KMS-11 (cell line): ENCODE measurements around the gene GOLGA8O.
"Not testable (repeated sequence)": the region's sequence is repeated elsewhere in the genome, so short reads cannot be mapped to it uniquely, and the experiment has no call there.

Experiments used
- H2AFZ ChIP-seq: fragments of 200-600 bp; sonication (generic); 2 replicates; pipeline ENCODE4 v1.6.1; 2016; ENCODE audit warnings: antibody characterized with exemption, mixed run types, low read depth
- H3K27ac ChIP-seq: fragments of 200-600 bp; sonication (generic); 2 replicates; pipeline ENCODE4 v1.6.1; 2016; ENCODE audit warnings: mild to moderate bottlenecking, mixed run types
- H3K27me3 ChIP-seq: fragments of 200-600 bp; sonication (generic); 2 replicates; pipeline ENCODE4 v1.6.1; 2017; ENCODE audit warnings: mild to moderate bottlenecking, low read depth, mixed run types, moderate library complexity; ENCODE audit not compliant: insufficient read depth
- H3K36me3 ChIP-seq: fragments of 200-600 bp; sonication (generic); 2 replicates; pipeline ENCODE4 v1.6.1; 2017; ENCODE audit warnings: mild to moderate bottlenecking, mixed run types; ENCODE audit not compliant: insufficient read depth
- H3K4me1 ChIP-seq: fragments of 200-600 bp; sonication (generic); 2 replicates; pipeline ENCODE4 v1.6.1; 2016; ENCODE audit warnings: mild to moderate bottlenecking, low read depth, mixed run types; ENCODE audit not compliant: poor library complexity, severe bottlenecking
- H3K4me2 ChIP-seq: fragments of 200-600 bp; sonication (generic); 2 replicates; pipeline ENCODE4 v1.7.0; 2016; ENCODE audit warnings: mild to moderate bottlenecking, mixed run types
- H3K4me3 ChIP-seq: fragments of 200-600 bp; sonication (generic); IDR thresholded peaks from 2 replicates; pipeline ENCODE4 v1.6.1; 2017; ENCODE audit warnings: low read depth, low read length, mixed read lengths; ENCODE audit not compliant: insufficient read depth
- H3K79me2 ChIP-seq: fragments of 200-600 bp; sonication (generic); 2 replicates; pipeline ENCODE4 v1.6.1; 2016; ENCODE audit warnings: low read depth, mixed run types; ENCODE audit not compliant: insufficient read depth
- H3K9ac ChIP-seq: fragments of 200-600 bp; sonication (generic); 2 replicates; pipeline ENCODE4 v1.6.1; 2016; ENCODE audit warnings: mild to moderate bottlenecking, mixed run types
- H4K20me1 ChIP-seq: fragments of 200-600 bp; sonication (generic); 2 replicates; pipeline ENCODE4 v1.6.1; 2016; ENCODE audit warnings: mild to moderate bottlenecking, mixed run types; ENCODE audit not compliant: insufficient read depth

GOLGA8O gene, protein sequence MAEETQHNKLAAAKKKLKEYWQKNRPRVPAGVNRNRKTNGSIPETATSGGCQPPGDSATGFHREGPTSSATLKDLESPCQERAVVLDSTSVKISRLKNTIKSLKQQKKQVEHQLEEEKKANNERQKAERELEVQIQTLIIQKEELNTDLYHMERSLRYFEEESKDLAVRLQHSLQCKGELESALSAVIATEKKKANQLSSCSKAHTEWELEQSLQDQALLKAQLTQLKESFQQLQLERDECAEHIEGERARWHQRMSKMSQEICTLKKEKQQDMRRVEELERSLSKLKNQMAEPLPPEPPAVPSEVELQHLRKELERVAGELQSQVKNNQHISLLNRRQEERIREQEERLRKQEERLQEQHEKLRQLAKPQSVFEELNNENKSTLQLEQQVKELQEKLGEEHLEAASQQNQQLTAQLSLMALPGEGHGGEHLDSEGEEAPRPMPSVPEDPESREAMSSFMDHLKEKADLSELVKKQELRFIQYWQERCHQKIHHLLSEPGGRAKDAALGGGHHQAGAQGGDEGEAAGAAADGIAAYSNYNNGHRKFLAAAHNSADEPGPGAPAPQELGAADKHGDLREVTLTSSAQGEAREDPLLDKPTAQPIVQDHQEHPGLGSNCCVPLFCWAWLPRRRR

DNA sequence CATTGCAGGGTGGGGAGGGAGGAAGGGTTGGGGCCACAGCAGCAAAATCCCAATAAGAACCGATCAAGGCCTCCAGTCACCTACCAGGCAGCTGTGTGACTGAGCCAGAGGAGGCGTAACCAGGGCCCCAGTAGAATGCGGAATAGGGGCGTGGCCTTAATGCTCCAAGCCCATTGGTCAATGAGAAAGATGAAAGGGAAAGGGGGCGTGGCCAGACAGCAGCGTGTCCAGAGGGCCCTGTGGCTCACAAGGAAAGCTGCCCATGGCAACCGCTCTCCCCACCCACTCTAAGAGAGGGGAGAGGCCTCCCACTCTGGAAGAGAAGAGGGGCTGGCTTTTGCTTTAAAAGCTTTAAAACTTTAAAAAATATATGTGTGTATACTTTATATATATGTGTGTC lies at the start of gene GOLGA8O:
TSS of gene GOLGA8O (minus strand) at position 101 of the 400 bp plus-strand sequence. CDS start at position 3, 98 bp downstream.
- not testable (repeated sequence) for H3K36me3 ChIP-seq, H3K79me2 ChIP-seq, H4K20me1 ChIP-seq, H3K27ac ChIP-seq, H3K9ac ChIP-seq, H2AFZ ChIP-seq, H3K27me3 ChIP-seq, H3K4me2 ChIP-seq, H3K4me1 ChIP-seq, H3K4me3 ChIP-seq

DNA sequence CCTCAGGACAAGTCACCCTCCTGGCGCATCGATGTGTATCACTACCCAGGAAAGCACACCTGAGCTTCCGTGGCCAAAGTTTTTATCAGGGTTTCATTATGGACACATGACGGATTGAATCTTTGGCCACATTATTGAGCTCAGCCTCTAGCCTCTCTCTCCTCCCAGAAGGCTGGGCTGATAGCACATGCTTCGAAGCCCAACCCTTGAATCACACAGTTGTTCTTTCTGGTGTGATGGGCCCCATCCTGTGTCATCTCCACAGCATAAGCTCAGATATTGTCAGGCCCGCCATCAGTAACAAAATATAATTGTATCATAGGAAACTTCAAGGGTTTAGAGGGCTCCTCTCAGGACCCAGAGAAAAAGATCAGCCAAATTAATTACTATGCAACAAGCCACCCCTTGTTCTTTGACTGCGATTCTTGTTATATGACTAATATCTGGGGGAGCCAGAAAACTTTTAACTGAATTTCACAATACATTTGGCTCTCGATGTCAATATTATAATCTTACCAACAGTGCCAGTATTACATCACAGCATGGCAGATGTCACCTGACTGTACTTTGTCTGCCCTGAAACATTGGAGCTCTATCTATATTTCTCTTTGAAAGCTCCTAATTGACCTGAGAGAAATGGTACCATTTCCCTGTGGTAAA lies 48.8 kb upstream of the GOLGA8O start:
- H3K79me2 ChIP-seq, H3K9ac ChIP-seq, H3K36me3 ChIP-seq, H4K20me1 ChIP-seq, H3K4me2 ChIP-seq, H3K4me3 ChIP-seq, H3K27ac ChIP-seq, H3K27me3 ChIP-seq, H2AFZ ChIP-seq, H3K4me1 ChIP-seq: not testable (repeated sequence)

DNA sequence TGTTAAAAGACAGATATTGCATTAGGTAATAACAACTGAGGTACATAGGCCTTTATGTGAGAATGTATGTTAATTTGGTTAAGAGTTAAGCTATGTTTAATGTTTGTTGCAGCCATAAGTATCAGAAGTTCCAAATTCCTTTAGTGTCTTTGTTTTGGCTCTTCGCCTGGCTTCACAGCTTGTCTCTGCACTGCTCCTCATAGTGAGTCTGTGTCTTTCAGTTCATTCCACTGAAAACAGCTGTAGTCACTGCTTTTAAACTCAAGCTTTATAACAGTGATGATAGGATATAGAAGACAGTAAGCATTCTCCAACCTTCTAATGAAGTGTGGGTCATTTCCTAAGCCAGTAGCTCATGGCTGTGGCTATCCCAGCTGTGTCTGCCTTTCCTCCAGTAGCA lies 47.5 kb upstream of the GOLGA8O start:
- H3K36me3 ChIP-seq, H3K27me3 ChIP-seq, H3K4me1 ChIP-seq, H3K4me2 ChIP-seq, H3K4me3 ChIP-seq, H3K79me2 ChIP-seq, H4K20me1 ChIP-seq, H2AFZ ChIP-seq, H3K27ac ChIP-seq, H3K9ac ChIP-seq: not testable (repeated sequence)

DNA sequence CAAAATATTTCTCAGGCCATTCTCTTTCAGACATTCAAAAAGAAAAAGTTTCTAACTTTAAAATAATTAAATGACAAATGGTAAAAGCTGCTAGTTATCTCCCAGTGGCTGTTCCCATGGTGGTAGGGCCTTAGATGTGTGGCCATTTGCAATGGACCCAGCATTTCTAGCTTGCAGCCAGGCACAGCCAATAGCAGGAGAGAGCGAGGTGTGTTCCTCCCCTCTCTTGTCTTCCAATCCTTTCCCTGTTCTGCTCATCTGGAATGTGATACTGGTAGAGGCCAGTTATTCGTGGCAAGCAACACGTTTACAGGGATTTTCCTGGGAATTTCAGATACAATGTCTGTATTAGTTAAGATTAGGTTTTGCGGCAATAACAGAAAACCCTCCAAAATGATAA lies 37.3 kb upstream of the GOLGA8O start:
- not testable (repeated sequence) for H3K36me3 ChIP-seq, H3K79me2 ChIP-seq, H3K9ac ChIP-seq

DNA sequence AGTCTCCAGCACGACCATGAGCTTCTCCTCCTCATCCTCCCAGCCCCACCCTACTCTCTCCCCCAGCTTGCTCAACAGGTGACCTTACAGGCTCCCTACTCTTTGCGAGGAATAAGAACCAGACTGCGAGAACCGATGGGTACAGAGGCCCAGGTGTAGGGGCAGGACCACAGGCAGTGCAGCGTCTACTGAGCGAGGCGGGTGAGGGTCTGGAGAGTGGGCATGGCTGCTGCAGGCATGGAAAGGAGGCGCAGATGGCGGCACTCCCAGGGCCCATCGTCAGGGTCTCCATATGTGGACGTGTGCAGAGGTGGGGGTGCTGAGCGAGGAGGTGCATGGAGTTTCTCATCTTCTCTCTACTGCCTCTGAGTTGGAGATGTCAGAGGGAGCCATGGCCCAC lies 31.0 kb upstream of the GOLGA8O start:
- not testable (repeated sequence) for H4K20me1 ChIP-seq

More for the DNA sequence above, 37.3 kb upstream of the GOLGA8O start:
- H3K27ac ChIP-seq, H3K4me1 ChIP-seq, H3K4me3 ChIP-seq, H3K27me3 ChIP-seq, H4K20me1 ChIP-seq, H2AFZ ChIP-seq, H3K4me2 ChIP-seq: not testable (repeated sequence)

DNA sequence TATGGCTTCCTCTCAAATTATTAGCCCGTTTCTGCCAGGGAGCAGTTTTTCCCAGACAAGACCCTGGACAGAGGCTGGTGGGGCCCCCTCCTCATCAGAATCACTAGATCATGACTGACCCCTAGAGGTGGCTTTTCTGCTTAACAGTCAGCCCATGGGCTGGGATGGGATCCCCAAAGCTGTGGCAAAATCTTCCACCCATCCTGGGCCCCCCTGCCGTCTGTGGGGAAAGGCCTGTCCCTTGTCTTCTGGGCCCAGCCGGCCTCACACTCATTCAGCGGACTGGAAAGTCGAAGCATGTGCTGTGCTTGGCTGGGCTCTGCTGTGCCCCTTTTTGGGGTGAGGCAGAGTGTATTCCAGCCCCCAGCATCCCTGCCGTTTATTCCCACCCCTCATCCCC lies 27.9 kb upstream of the GOLGA8O start:
- H3K4me3 ChIP-seq, H3K36me3 ChIP-seq, H2AFZ ChIP-seq, H3K27me3 ChIP-seq, H3K79me2 ChIP-seq, H3K27ac ChIP-seq, H3K4me1 ChIP-seq, H4K20me1 ChIP-seq, H3K9ac ChIP-seq, H3K4me2 ChIP-seq: not testable (repeated sequence)

More for the DNA sequence above, 31.0 kb upstream of the GOLGA8O start:
- H3K4me2 ChIP-seq, H3K4me1 ChIP-seq, H3K4me3 ChIP-seq, H3K79me2 ChIP-seq, H3K27ac ChIP-seq, H3K9ac ChIP-seq, H3K27me3 ChIP-seq, H2AFZ ChIP-seq, H3K36me3 ChIP-seq: not testable (repeated sequence)

DNA sequence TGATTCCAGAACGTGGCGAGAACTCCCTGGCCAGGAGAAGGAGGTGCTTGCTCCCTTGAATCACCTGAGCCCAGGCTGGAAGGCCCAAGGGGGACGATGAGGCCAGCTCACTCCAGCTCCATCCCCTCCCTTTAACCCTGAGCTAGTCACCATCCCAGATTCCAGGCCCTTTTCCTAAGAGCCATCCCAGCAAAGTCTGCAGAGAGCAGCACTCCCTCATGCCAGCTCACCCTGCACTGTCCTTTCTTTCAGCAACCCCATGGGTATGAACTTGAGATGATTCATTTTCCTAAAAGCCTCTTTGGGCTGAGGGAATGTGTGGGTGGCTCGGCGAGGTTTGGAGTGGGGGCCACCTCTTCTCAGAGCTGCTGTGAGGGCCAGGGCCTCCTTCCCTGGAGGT lies 26.2 kb upstream of the GOLGA8O start:
- not testable (repeated sequence) for H3K4me3 ChIP-seq, H3K4me1 ChIP-seq, H3K27ac ChIP-seq, H4K20me1 ChIP-seq, H3K27me3 ChIP-seq, H3K4me2 ChIP-seq, H3K9ac ChIP-seq, H3K36me3 ChIP-seq, H3K79me2 ChIP-seq, H2AFZ ChIP-seq

DNA sequence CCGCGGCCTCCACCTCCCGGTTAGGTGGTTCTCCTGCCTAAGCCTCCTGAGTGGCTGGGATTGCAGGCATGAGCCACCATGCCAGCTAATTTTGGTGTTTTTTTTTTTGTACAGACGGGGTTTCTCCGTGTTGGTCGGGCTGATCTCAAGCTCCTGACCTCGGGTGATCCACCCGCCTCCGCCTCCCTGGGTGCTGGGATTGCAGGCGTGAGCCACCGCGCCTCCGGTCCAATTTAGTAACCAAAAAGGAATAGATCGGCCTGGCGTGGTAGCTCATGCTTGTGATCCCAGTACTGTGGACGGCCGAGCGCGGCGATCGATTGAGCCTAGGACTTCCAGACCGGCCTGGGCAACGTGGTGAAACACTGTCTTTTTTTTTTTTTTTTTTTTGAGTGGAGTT lies 12.6 kb upstream of the GOLGA8O start:
- H3K4me3 ChIP-seq, H3K9ac ChIP-seq, H3K36me3 ChIP-seq, H2AFZ ChIP-seq, H3K27ac ChIP-seq, H4K20me1 ChIP-seq, H3K4me1 ChIP-seq, H3K79me2 ChIP-seq, H3K4me2 ChIP-seq, H3K27me3 ChIP-seq: not testable (repeated sequence)

DNA sequence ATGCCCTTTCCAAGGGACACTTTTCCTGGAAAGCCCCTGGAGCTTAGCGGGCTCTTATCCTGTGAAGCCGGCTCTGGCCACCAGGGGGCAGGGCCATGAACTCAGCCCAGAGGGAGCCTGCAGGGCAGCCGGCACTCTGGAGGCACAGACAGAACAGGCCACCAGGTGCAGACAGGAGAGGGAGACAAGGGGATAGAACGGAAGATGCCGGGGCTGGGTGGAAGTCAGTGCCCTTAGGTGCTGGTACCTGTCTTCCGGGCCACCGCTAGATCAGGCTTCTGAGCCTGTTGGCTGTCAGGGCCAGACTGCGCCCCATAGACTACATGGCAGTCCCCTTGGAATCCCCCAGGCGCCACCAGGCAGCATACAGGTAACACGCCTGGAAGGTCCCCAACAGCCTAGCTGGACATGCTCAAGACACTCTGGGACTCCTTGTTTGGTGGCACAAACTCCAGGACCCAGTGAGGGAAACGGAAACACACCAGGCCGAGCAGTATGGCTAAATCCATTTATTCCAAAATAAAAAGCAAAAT lies 14.9 kb downstream of the GOLGA8O start:
- not testable (repeated sequence) for H3K27ac ChIP-seq, H2AFZ ChIP-seq, H3K4me2 ChIP-seq, H3K9ac ChIP-seq, H3K79me2 ChIP-seq, H3K4me3 ChIP-seq, H3K36me3 ChIP-seq, H4K20me1 ChIP-seq, H3K27me3 ChIP-seq, H3K4me1 ChIP-seq
